Suprapubic skin (tissue), 4 donors: ENCODE results near the gene SIGLEC12.

Experiments
- CTCF ChIP-seq, 2 donors: fragments of 200-600 bp in 1 of 2; fragments of 450-650 bp in 1 of 2; sonication (generic) in 1 of 2; IDR thresholded peaks; one replicate each; pipeline ENCODE4 v1.5.1; 2016 to 2019; ENCODE audit warnings: antibody characterized with exemption in 2 of 2, mild to moderate bottlenecking in 1 of 2, moderate library complexity in 1 of 2
- EP300 ChIP-seq: sonication (generic); formaldehyde crosslinking; IDR thresholded peaks from one replicate; pipeline ENCODE4 v1.6.1; 2017; ENCODE audit warnings: antibody characterized with exemption
- POLR2A ChIP-seq, 2 donors: fragments of 450-650 bp; IDR thresholded peaks; one replicate each; pipeline ENCODE4 v1.6.1; 2017; ENCODE audit warnings: antibody characterized with exemption in 2 of 2, mild to moderate bottlenecking in 2 of 2, moderate library complexity in 2 of 2
- POLR2AphosphoS5 ChIP-seq, 3 donors: sonication (generic); formaldehyde crosslinking; IDR thresholded peaks; one replicate each; pipeline ENCODE4 v1.6.1; 2017; ENCODE audit warnings: antibody characterized with exemption in 3 of 3

- TF ChIP-seq POLR2AphosphoS5 (IDR thresholded peaks at IDR 0.05) = no peak
- no peak for TF ChIP-seq CTCF (IDR thresholded peaks at IDR 0.05)
- no peak for TF ChIP-seq POLR2A (IDR thresholded peaks at IDR 0.05)
- no peak for TF ChIP-seq EP300
Observed at GRCh38 chr19:51448411-51449016, 53.1 kb downstream of the SIGLEC12 start.
